Measurements from ENCODE around the gene EGFR. TPM values are rescaled to one million over a fixed set of nuclear protein-coding genes. Genes with fewer than 3 reads are reported as not detected.
A peak's percentile ranks its signal among the peaks of the same experiment; 100 is the strongest.

The EGFR gene
- total RNA-seq, 6 experiments from 2014 or later, result 59.3 to 127 (median 93.7) TPM

DNA sequence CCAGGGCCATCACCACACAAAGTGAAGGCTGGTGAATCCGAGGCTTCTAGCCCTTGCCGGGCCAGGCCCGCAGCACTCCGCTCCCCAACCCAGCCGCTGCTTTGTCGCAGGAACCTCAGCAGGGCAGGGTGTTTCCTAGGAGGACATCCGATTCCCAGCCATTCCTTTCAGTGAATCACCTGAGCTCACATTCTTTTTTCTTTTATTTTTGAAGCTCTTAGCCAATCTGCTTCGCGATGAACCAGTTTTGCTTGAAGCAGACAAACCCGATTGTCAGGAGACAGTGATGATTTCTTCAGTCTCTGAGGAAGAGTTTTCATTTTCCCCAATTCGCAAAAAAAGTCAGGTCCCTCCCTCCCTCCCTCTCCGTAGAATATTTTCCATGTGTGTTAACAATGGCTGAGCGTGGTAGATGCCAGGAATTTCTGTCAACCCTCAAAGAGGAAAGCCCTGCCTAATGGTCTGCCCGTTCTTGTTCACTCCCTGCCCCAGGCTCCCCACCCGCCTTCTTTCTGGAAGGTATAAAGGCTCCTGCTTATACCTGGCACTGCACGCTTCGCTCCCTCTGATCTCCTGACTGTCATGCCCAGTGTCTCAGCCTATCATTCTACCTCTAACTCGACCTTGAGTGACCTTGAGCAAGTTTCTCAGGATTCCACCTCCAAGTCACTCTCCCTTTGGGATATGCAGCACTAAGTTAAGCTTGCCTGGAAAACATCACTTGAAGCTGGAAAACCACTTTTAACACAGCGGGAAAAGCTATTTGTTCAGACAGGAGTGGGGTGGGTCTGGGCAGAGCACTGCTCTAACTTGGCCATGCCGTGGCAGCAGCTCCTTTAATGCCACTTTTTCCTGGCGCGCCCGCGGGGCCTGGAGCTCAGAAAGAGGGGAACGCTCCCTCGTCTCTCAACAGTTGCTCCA is 35.1 kb downstream of the EGFR start:
- H3K4me1 ChIP-seq, result peaks cover 0 to 25% (median 7%) of the 10 kb centered on the region in 4 donors
- DNase-seq (no peak), ATAC-seq (no peak)
- WGBS (ENCODE audit: insufficient coverage, low coverage, low lambda C conversion rate, missing lambda C conversion rate), result 92% methylated on average over 13 of the region's 26 CpGs
- no peak overlapping the region for H3K4me3 ChIP-seq
- intact Hi-C loops (cut with DNase I), result no loop called here
- H3K9me3 ChIP-seq, result no peaks in the 10 kb centered on the region
- no peaks in the 10 kb centered on the region for H3K27me3 ChIP-seq
- TF ChIP-seq CTCF (IDR thresholded peaks at IDR 0.05) (no peak), POLR2A (IDR thresholded peaks at IDR 0.05) (no peak)
- no peaks in the 10 kb centered on the region for H3K36me3 ChIP-seq
- H3K27ac ChIP-seq, result peak overlapping the region in 1 of 3 donors; percentile 15

GRCh38 chr7:55054758-55055157 is 35.9 kb downstream of the EGFR start:
- ATAC-seq, result no peak

GRCh38 chr7:55055479-55055878 is 36.7 kb downstream of the EGFR start:
- WGBS (ENCODE audit: insufficient coverage, low coverage, low lambda C conversion rate, missing lambda C conversion rate), result 70% methylated on average over 7 of the region's 7 CpGs
- ATAC-seq, result no peak
- no peaks in the 10 kb centered on the region for H3K36me3 ChIP-seq
- no peaks in the 10 kb centered on the region for H3K27me3 ChIP-seq
- H3K4me1 ChIP-seq, result peaks cover 0 to 19% (median 5%) of the 10 kb centered on the region in 4 donors
- no peak overlapping the region for H3K4me3 ChIP-seq
- no peaks in the 10 kb centered on the region for H3K9me3 ChIP-seq
- no peak for DNase-seq
- no peak for TF ChIP-seq CTCF (IDR thresholded peaks at IDR 0.05)
- TF ChIP-seq POLR2A (IDR thresholded peaks at IDR 0.05), result no peak
- H3K27ac ChIP-seq, result peak overlapping the region in 2 of 3 donors; percentile 85
- intact Hi-C loops (cut with DNase I), result no loop called here

More at GRCh38 chr7:55054758-55055157, 35.9 kb downstream of the EGFR start:
- H3K4me1 ChIP-seq, result peaks cover 0 to 18% (median 5%) of the 10 kb centered on the region in 4 donors
- intact Hi-C loops (cut with DNase I), result no loop called here
- no peaks in the 10 kb centered on the region for H3K27me3 ChIP-seq
- no peaks in the 10 kb centered on the region for H3K9me3 ChIP-seq
- WGBS (ENCODE audit: insufficient coverage, low coverage, low lambda C conversion rate, missing lambda C conversion rate), result 76% methylated on average over 4 of the region's 9 CpGs
- DNase-seq, result no peak
- H3K36me3 ChIP-seq, result no peaks in the 10 kb centered on the region
- H3K27ac ChIP-seq, result peak overlapping the region in 1 of 3 donors; percentile 15
- no peak overlapping the region for H3K4me3 ChIP-seq
- TF ChIP-seq CTCF (IDR thresholded peaks at IDR 0.05), result no peak
- TF ChIP-seq POLR2A (IDR thresholded peaks at IDR 0.05), result no peak

GRCh38 chr7:55056068-55056467 is 37.3 kb downstream of the EGFR start:
- Histone ChIP-seq H3K27me3 (no peaks in the 10 kb centered on the region), H3K4me3 (no peak overlapping the region), H3K4me1 (peaks cover 0 to 25% (median 5%) of the 10 kb centered on the region in 4 donors), H3K9me3 (no peaks in the 10 kb centered on the region), H3K36me3 (no peaks in the 10 kb centered on the region), H3K27ac (peak overlapping the region in 2 of 3 donors; percentile 85)
- ATAC-seq (no peak), DNase-seq (no peak)
- TF ChIP-seq CTCF (IDR thresholded peaks at IDR 0.05) (no peak), POLR2A (IDR thresholded peaks at IDR 0.05) (no peak)
- intact Hi-C loops (cut with DNase I), result no loop called here
- 89% methylated on average over 1 of the region's 1 CpG for WGBS (ENCODE audit: insufficient coverage, low coverage, low lambda C conversion rate, missing lambda C conversion rate)

Data from right lobe of liver (tissue), 6 donors.